Nephron (organoid): ENCODE measurements around the gene NCEH1.

Source experiments
- H3K27ac Mint-ChIP-seq, 3 experiments: 2 replicates each; pipeline ENCODE4 v1.8.0; 2020; ENCODE audit warnings: mixed read lengths in 3 of 3, mild to moderate bottlenecking in 2 of 3, moderate library complexity in 1 of 3
- H3K27me3 Mint-ChIP-seq: 2 replicates; pipeline ENCODE4 v1.8.0; 2021; ENCODE audit warnings: low read depth, mild to moderate bottlenecking, moderate library complexity, mixed read lengths
- H3K36me3 Mint-ChIP-seq: 2 replicates; pipeline ENCODE4 v1.8.0; 2020; ENCODE audit warnings: low read depth, mixed read lengths
- H3K4me1 Mint-ChIP-seq: 2 replicates; pipeline ENCODE4 v1.8.0; 2020; ENCODE audit warnings: mixed read lengths
- H3K4me3 Mint-ChIP-seq, 3 experiments: 2 replicates each; pipeline ENCODE4 v1.8.0; 2020; ENCODE audit warnings: mild to moderate bottlenecking in 3 of 3, mixed read lengths in 3 of 3, moderate library complexity in 2 of 3
- H3K9me3 Mint-ChIP-seq: 2 replicates; pipeline ENCODE4 v1.8.0; 2020; ENCODE audit warnings: mixed read lengths
- TF ChIP-seq, protein P1 (sequence below), 3 experiments: fragments of 200-600 bp; sonication (generic); IDR thresholded peaks; one replicate each; pipeline ENCODE4 v1.5.0; 2021; ENCODE audit warnings: antibody characterized with exemption in 3 of 3; ENCODE audit not compliant: unreplicated experiment in 3 of 3

NCEH1 gene

DNA sequence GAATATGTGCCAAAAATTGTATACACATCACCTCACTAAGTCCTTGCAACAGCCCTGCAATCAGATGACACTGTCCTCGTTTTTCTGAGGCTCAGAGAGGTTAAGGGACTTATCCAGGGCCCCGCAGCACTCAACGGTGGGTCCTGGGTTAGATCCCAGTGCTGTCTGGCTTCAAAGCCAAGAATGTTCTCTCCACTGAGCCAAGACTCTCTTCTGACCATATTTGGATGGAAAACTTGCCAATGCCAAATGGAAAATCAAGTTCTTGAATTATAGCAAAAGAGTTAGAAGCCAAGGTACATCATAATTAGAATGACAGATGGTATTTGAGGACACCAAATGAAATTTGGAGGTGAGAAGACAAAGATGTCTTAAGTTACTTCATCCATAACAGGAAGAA lies 75.9 kb downstream of the NCEH1 start:
- H3K4me1 Mint-ChIP-seq, result peaks cover 5% of the 10 kb centered on the region
- no peaks in the 10 kb centered on the region for H3K36me3 Mint-ChIP-seq
- no peak overlapping the region for H3K27ac Mint-ChIP-seq
- H3K4me3 Mint-ChIP-seq, result no peak overlapping the region
- H3K27me3 Mint-ChIP-seq, result no peaks in the 10 kb centered on the region
- no peaks in the 10 kb centered on the region for H3K9me3 Mint-ChIP-seq
- TF ChIP-seq, protein P1, sequence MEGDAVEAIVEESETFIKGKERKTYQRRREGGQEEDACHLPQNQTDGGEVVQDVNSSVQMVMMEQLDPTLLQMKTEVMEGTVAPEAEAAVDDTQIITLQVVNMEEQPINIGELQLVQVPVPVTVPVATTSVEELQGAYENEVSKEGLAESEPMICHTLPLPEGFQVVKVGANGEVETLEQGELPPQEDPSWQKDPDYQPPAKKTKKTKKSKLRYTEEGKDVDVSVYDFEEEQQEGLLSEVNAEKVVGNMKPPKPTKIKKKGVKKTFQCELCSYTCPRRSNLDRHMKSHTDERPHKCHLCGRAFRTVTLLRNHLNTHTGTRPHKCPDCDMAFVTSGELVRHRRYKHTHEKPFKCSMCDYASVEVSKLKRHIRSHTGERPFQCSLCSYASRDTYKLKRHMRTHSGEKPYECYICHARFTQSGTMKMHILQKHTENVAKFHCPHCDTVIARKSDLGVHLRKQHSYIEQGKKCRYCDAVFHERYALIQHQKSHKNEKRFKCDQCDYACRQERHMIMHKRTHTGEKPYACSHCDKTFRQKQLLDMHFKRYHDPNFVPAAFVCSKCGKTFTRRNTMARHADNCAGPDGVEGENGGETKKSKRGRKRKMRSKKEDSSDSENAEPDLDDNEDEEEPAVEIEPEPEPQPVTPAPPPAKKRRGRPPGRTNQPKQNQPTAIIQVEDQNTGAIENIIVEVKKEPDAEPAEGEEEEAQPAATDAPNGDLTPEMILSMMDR (IDR thresholded peaks at IDR 0.05; ENCODE audit: unreplicated experiment in 3 of 3), result no peak

DNA sequence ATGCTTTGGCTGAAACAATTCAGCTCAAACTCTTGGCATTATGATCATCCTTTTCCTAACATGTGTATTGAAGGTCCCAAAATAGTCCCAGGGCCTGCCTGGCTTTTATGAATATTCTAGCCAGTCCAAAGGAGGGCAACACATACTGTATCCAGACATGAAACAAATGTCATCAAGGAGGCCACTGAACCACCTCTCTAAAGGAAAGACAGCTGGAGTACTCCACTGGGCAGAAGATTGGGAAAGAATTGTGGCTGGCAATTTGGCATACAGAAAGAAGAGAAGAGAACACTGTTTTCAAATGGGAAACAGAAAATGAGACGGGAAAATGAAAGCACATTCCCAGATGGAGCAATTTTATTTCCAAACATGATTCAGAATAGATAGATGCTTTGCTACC lies 80.6 kb downstream of the NCEH1 start:
- Mint-ChIP-seq H3K27me3 (no peaks in the 10 kb centered on the region), H3K36me3 (no peaks in the 10 kb centered on the region), H3K4me1 (peaks cover 9% of the 10 kb centered on the region), H3K9me3 (no peaks in the 10 kb centered on the region), H3K4me3 (no peak overlapping the region), H3K27ac (no peak overlapping the region)
- TF ChIP-seq, protein P1 (IDR thresholded peaks at IDR 0.05; ENCODE audit: unreplicated experiment in 3 of 3), result no peak

DNA sequence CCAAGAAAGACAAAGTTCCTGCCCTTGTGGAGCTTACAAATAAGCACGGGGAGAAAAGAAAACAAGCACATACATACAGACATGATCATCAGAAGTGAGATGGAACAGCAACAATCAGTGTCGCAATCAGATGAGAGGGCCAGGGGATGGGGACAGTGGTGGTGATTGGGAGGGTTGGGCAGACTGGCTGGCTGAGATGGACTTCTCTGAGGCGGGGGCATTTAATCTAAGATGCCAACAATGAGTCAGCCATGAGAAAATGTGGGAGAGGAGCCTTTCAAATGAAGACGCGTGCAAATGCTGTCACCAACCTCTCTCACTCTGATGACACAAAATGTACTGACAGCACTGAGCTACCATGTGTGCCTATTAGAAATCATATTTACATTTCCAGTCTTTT lies 81.4 kb downstream of the NCEH1 start:
- TF ChIP-seq, protein P1 (IDR thresholded peaks at IDR 0.05; ENCODE audit: unreplicated experiment in 3 of 3), result no peak
- Mint-ChIP-seq H3K27me3 (no peaks in the 10 kb centered on the region), H3K36me3 (no peaks in the 10 kb centered on the region), H3K9me3 (no peaks in the 10 kb centered on the region), H3K27ac (no peak overlapping the region), H3K4me1 (peaks cover 11% of the 10 kb centered on the region), H3K4me3 (no peak overlapping the region)

DNA sequence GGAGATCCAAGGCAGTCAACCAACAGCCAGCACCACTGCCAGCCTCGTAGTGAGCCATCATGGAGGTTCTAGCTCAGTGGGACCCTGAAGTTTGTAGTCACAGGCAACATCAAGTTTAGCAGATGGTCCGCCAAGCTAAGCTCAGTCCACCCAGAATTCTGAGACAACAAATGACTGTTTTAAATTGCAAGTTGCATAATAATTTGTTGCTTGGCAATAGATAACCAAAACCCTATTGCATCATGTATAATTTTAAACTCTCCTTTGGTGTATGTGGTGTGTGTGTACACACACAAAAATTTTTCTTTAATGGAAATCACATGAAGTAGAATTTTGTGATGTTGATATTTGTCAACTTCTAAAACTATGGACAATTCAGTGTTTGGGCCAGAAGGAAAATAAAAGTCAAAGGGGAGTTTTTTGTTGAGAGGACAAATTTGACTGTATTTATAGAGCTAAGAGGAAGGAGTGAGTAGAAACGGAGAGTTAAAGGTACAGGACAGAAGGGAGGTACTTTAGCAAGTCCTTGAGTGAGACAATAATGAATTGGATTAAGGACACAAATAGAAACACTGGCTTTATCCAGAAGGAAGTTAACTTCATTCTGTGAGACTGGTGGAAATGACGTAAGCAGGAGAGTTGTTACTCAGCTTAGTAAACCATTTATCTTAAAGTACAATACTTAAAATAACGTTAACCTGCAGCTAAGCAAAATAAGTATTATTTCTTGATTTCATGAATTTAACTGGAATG lies 83.6 kb downstream of the NCEH1 start:
- H3K36me3 Mint-ChIP-seq, result no peaks in the 10 kb centered on the region
- H3K27me3 Mint-ChIP-seq, result no peaks in the 10 kb centered on the region
- no peaks in the 10 kb centered on the region for H3K9me3 Mint-ChIP-seq
- TF ChIP-seq, protein P1 (IDR thresholded peaks at IDR 0.05; ENCODE audit: unreplicated experiment in 3 of 3), result no peak
- H3K27ac Mint-ChIP-seq, result no peak overlapping the region
- H3K4me3 Mint-ChIP-seq, result no peak overlapping the region
- H3K4me1 Mint-ChIP-seq, result peaks cover 18% of the 10 kb centered on the region

DNA sequence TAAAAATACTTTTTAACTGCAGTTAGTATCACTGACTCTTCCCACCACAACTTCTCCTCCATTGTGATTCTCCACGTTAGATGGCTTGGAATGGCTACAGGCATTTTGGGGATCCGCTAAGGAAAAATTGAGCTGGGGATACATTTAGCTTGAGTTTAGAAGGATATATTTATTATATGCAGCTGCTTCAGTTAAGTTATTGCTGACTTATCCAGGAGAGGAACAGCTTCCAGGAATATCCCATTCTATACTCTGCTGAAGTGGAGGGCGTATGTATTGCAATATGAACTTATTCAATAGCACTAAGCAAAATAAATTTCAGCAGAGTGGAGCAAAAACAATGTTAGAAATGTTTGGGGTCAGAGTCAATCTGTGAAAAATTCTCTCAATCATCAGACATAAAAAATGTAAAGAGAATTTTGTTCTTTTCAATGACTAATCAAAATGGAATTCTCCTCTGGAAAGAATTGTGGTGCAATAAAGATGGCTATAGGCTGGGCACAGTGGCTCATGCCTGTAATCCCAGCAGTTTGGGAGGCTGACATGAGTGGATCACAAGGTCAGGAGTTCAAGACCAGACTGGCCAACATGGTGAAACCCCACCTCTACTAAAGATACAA lies 84.7 kb downstream of the NCEH1 start:
- Mint-ChIP-seq H3K27ac (no peak overlapping the region), H3K9me3 (no peaks in the 10 kb centered on the region), H3K36me3 (no peaks in the 10 kb centered on the region), H3K4me3 (no peak overlapping the region), H3K4me1 (peaks cover 21% of the 10 kb centered on the region), H3K27me3 (peaks cover 3% of the 10 kb centered on the region)
- TF ChIP-seq, protein P1 (IDR thresholded peaks at IDR 0.05; ENCODE audit: unreplicated experiment in 3 of 3), result no peak

DNA sequence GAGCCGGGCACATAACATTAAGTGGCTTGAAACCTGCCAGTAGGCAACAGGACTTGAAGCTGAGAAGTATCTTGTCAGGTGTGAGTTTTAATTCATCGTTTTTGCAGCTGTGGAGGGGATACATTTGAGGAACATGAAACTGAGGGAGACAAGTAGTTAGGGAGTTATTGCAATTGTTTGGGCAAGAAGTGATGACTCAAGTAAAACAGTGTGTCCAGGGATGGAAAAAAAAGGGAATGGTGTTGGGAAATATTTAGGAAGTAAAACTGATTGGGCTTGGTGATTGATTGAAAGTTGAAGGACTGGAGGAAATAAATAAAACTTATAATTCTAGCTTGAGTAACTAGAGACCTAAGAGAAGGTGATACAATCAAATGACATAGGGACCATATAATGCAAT lies 85.5 kb downstream of the NCEH1 start:
- no peaks in the 10 kb centered on the region for H3K36me3 Mint-ChIP-seq
- TF ChIP-seq, protein P1 (IDR thresholded peaks at IDR 0.05; ENCODE audit: unreplicated experiment in 3 of 3), result no peak
- peak overlapping the region in 1 of 3 experiments; percentile 1 for H3K27ac Mint-ChIP-seq
- no peak overlapping the region for H3K4me3 Mint-ChIP-seq
- no peaks in the 10 kb centered on the region for H3K9me3 Mint-ChIP-seq
- peaks cover 19% of the 10 kb centered on the region for H3K4me1 Mint-ChIP-seq
- peaks cover 3% of the 10 kb centered on the region for H3K27me3 Mint-ChIP-seq
